SJCRH30 (cell line): ENCODE results near the gene TMEM14A. TPM values are rescaled to one million over a fixed set of nuclear protein-coding genes. Genes with fewer than 3 reads are reported as not detected.
A peak's percentile ranks its signal among the peaks of the same experiment; 100 is the strongest.
"Not testable (repeated sequence)": the region's sequence is repeated elsewhere in the genome, so short reads cannot be mapped to it uniquely, and the experiment has no call there.

ENCODE experiments used
- DNase-seq, 2 experiments: peaks; one replicate each; pipeline ENCODE4 v3.0.0-alpha.2; 2015 to 2020
- H3K27ac ChIP-seq: fragments of 250-450 bp; sonication (Bioruptor Pico); 2 replicates; pipeline ENCODE4 v1.5.1; 2020; ENCODE audit warnings: mild to moderate bottlenecking, moderate library complexity
- H3K27me3 ChIP-seq: fragments of 250-450 bp; sonication (Bioruptor Pico); 2 replicates; pipeline ENCODE4 v1.5.1; 2020; ENCODE audit warnings: mild to moderate bottlenecking, moderate library complexity
- H3K36me3 ChIP-seq: fragments of 250-450 bp; sonication (Bioruptor Pico); 2 replicates; pipeline ENCODE4 v1.5.1; 2020; ENCODE audit warnings: mild to moderate bottlenecking, moderate library complexity
- H3K4me1 ChIP-seq: fragments of 250-450 bp; sonication (Bioruptor Pico); 2 replicates; pipeline ENCODE4 v1.5.1; 2020; ENCODE audit warnings: mild to moderate bottlenecking, moderate library complexity
- H3K4me3 ChIP-seq: fragments of 250-450 bp; sonication (Bioruptor Pico); 2 replicates; pipeline ENCODE4 v1.5.1; 2020; ENCODE audit warnings: mild to moderate bottlenecking, moderate library complexity
- H3K9me3 ChIP-seq: fragments of 250-450 bp; sonication (Bioruptor Pico); replicated peaks from 2 replicates; pipeline ENCODE4 v1.5.1; 2020; ENCODE audit warnings: mild to moderate bottlenecking, moderate library complexity
- total RNA-seq: library from RNA; depleted of rRNA; stranded (reverse); fragments of >200 nt; shearing (Covaris generic); gene quantifications from 2 replicates; pipeline ENCODE4 v1.2.3, GENCODE V29; 2014

TMEM14A gene
- total RNA-seq, 1 experiment from 2014 or later: 21.7 TPM

GRCh38 chr6:52664991-52665686 lies 5.8 kb upstream of the TMEM14A start:
- H3K4me3 ChIP-seq: peak overlapping the region; percentile 79
- H3K4me1 ChIP-seq: 0 out of 2 replicates have a peak, but pooled peaks cover 6% of the 10 kb centered on the region
- H3K36me3 ChIP-seq: no peaks in the 10 kb centered on the region
- H3K27ac ChIP-seq: no peak overlapping the region
- no peak for DNase-seq
- no peaks in the 10 kb centered on the region for H3K9me3 ChIP-seq
- no peaks in the 10 kb centered on the region for H3K27me3 ChIP-seq

DNA sequence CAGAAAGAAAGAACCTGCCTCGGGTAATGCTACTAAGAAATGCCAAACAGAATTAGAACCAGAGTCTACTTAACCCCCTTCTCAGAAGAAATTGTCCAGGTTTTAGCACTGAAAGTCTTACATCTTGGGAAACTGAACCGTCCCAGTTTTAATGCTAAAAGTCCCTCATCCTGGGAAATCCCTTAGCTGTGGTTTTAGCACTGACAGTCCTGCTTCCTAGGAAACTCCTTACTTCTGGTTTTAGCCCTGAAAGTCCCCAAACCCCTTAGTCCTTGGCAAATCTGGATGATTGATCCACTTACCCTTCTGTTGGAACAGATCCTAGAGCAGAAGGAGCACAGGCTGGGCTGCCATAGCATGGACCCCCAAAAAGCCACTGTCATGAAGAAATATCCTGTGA lies 4.8 kb upstream of the TMEM14A start:
- Histone ChIP-seq H3K36me3 (no peaks in the 10 kb centered on the region), H3K27me3 (no peaks in the 10 kb centered on the region), H3K27ac (no peak overlapping the region), H3K4me3 (no peak overlapping the region), H3K9me3 (no peaks in the 10 kb centered on the region), H3K4me1 (0 out of 2 replicates have a peak, but pooled peaks cover 10% of the 10 kb centered on the region)
- no peak for DNase-seq

DNA sequence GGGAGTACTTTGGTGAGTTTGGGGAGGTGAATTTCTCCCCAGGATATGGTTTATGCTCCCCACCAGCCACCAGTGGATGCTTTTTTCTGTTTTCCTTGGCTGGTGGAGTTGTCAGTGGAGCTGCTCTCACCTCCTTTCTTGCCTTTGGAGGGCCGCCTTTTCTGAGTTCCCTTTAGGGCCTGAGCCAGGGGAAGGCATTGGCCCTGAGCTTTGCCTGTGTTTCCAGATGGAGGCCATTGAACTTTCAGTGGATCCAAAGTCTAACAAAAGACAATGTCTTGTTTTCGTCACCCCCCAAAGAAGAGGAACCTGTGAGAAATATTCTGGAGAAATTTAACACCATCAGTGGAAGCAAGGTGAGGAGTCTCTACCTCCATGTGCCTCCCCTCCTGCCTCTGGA lies 4.4 kb upstream of the TMEM14A start:
- no peak for DNase-seq
- no peak overlapping the region for H3K4me3 ChIP-seq
- H3K9me3 ChIP-seq: no peaks in the 10 kb centered on the region
- H3K4me1 ChIP-seq: peaks cover 10% of the 10 kb centered on the region; the same call in 1 of the 2 replicates
- H3K27me3 ChIP-seq: no peaks in the 10 kb centered on the region
- H3K36me3 ChIP-seq: no peaks in the 10 kb centered on the region
- no peak overlapping the region for H3K27ac ChIP-seq

- Histone ChIP-seq H3K36me3 (no peaks in the 10 kb centered on the region), H3K4me1 (peaks cover 10% of the 10 kb centered on the region; the same call in 1 of the 2 replicates), H3K9me3 (no peaks in the 10 kb centered on the region), H3K4me3 (no peak overlapping the region), H3K27ac (no peak overlapping the region), H3K27me3 (no peaks in the 10 kb centered on the region)
- no peak for DNase-seq
Observed at GRCh38 chr6:52667572-52667971, 3.3 kb upstream of the TMEM14A start.

GRCh38 chr6:52671676-52672075 lies 763 bp downstream of the TMEM14A start:
- no peak for DNase-seq
- H3K4me3 ChIP-seq: peak overlapping the region; percentile 67
- H3K27ac ChIP-seq: no peak overlapping the region
- H3K4me1 ChIP-seq: peaks cover 4% of the 10 kb centered on the region; the same call in 1 of the 2 replicates
- no peaks in the 10 kb centered on the region for H3K36me3 ChIP-seq
- H3K9me3 ChIP-seq: no peaks in the 10 kb centered on the region
- no peaks in the 10 kb centered on the region for H3K27me3 ChIP-seq

- no peak for DNase-seq
- no peaks in the 10 kb centered on the region for H3K27me3 ChIP-seq
- peaks cover 4% of the 10 kb centered on the region; the same call in 1 of the 2 replicates for H3K4me1 ChIP-seq
- no peaks in the 10 kb centered on the region for H3K36me3 ChIP-seq
- no peaks in the 10 kb centered on the region for H3K9me3 ChIP-seq
- H3K4me3 ChIP-seq: no peak overlapping the region
- no peak overlapping the region for H3K27ac ChIP-seq
Observed at GRCh38 chr6:52672412-52673025, 1.6 kb downstream of the TMEM14A start.

DNA sequence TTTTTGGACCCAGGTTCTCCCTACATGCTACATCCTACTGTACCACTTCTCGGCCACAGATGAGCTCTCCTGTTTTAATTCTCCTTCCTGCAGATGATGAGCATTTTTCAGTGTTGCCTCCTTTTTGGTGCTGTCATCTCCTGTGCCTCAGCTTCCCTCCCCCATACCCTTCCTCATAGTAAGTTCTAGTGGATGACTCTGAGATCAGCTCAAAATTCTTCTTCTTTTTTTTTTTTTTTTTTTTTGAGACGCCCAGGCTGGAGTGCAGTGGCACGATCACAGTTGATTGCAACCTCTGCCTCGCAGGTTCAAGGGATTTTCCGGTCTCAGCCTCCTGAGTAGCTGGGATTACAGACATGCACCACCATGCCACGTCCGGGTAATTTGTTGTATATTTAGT lies 3.8 kb downstream of the TMEM14A start:
- peaks cover 4% of the 10 kb centered on the region; the same call in 1 of the 2 replicates for H3K4me1 ChIP-seq
- no peak overlapping the region for H3K27ac ChIP-seq
- no peak overlapping the region for H3K4me3 ChIP-seq
- no peaks in the 10 kb centered on the region for H3K36me3 ChIP-seq
- DNase-seq: no peak
- H3K27me3 ChIP-seq: no peaks in the 10 kb centered on the region
- no peaks in the 10 kb centered on the region for H3K9me3 ChIP-seq

GRCh38 chr6:52675372-52675771 lies 4.5 kb downstream of the TMEM14A start:
- Histone ChIP-seq H3K36me3 (no peaks in the 10 kb centered on the region), H3K4me3 (no peak overlapping the region), H3K4me1 (peaks cover 3% of the 10 kb centered on the region; the same call in 1 of the 2 replicates), H3K27ac (no peak overlapping the region), H3K27me3 (no peaks in the 10 kb centered on the region), H3K9me3 (no peaks in the 10 kb centered on the region)
- no peak for DNase-seq

DNA sequence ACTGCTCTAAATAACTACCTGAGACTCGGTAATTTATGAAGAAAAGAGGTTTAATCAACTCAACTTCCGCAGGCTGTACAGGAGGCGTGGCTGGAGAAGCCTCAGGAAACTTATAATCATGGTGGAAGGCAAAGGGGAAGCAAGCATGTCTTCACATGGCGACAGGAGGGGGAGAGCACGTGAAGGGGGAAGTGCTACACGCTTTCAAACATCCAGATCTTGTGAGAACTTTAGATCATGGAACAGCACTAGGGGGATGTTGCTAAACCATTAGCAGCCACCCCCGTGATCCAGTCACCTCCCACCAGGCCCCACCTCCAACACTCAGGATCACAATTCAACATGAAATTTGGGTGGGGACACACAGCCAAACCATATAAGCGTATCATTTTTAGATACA lies 5.7 kb downstream of the TMEM14A start:
- not testable (repeated sequence) for H3K4me1 ChIP-seq, H3K4me3 ChIP-seq, H3K36me3 ChIP-seq, H3K9me3 ChIP-seq, H3K27me3 ChIP-seq, H3K27ac ChIP-seq, DNase-seq

GRCh38 chr6:52681416-52681815 lies 10.5 kb downstream of the TMEM14A start:
- no peaks in the 10 kb centered on the region for H3K27me3 ChIP-seq
- H3K27ac ChIP-seq: no peak overlapping the region
- no peaks in the 10 kb centered on the region for H3K9me3 ChIP-seq
- no peaks in the 10 kb centered on the region for H3K4me1 ChIP-seq
- H3K4me3 ChIP-seq: no peak overlapping the region
- H3K36me3 ChIP-seq: no peaks in the 10 kb centered on the region
- no peak for DNase-seq

GRCh38 chr6:52686878-52687699 lies 16.2 kb downstream of the TMEM14A start:
- no peaks in the 10 kb centered on the region for H3K4me1 ChIP-seq
- H3K27me3 ChIP-seq: no peaks in the 10 kb centered on the region
- no peak overlapping the region for H3K27ac ChIP-seq
- no peaks in the 10 kb centered on the region for H3K9me3 ChIP-seq
- no peak overlapping the region for H3K4me3 ChIP-seq
- no peak for DNase-seq
- H3K36me3 ChIP-seq: no peaks in the 10 kb centered on the region

DNA sequence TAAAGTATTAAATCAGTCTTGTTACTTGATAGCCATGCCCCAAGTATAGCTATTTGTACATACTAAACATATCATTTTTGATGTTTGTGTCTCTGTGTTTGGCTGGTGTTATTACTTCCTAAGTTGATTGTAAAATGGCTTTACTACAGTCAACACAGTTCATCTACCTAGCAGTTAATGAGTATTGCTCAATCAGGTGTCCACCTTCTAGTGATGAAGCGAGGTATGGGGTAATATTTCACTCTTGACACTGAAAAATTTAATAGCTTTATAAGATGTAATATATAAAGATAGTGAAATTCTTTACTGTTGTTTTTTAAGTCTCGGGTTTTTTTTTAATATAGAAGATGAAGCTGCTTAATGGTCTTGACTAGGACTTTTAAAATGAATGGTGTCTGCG lies 18.9 kb downstream of the TMEM14A start:
- no peak for DNase-seq
- H3K4me3 ChIP-seq: no peak overlapping the region
- no peaks in the 10 kb centered on the region for H3K27me3 ChIP-seq
- no peaks in the 10 kb centered on the region for H3K9me3 ChIP-seq
- H3K4me1 ChIP-seq: no peaks in the 10 kb centered on the region
- H3K36me3 ChIP-seq: no peaks in the 10 kb centered on the region
- no peak overlapping the region for H3K27ac ChIP-seq

GRCh38 chr6:52691718-52692117 lies 20.8 kb downstream of the TMEM14A start:
- DNase-seq: no peak
- Histone ChIP-seq H3K36me3 (no peaks in the 10 kb centered on the region), H3K27ac (no peak overlapping the region), H3K4me3 (no peak overlapping the region), H3K27me3 (no peaks in the 10 kb centered on the region), H3K4me1 (no peaks in the 10 kb centered on the region), H3K9me3 (no peaks in the 10 kb centered on the region)

DNA sequence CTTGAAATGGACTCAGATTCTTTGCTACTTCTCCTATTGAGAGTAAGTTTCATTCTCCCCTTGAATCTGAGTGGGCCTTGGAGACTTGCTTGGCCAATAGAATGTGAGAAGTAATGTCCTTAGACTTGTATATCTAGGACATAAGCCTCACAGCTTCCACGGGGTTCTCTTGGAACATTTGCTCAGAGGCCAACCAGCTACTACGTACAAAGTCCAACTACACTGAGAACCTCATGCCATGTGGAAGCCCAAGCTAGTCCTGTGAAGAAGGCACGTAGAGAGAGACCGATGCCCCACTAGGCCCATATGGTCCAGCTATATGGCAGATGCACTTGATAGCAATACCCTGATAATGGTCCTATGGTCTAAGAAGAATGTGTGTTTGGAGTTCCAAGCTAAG lies 22.9 kb downstream of the TMEM14A start:
- H3K9me3 ChIP-seq: no peaks in the 10 kb centered on the region
- H3K36me3 ChIP-seq: no peaks in the 10 kb centered on the region
- no peak for DNase-seq
- H3K27me3 ChIP-seq: no peaks in the 10 kb centered on the region
- H3K4me1 ChIP-seq: no peaks in the 10 kb centered on the region
- no peak overlapping the region for H3K27ac ChIP-seq
- no peak overlapping the region for H3K4me3 ChIP-seq

DNA sequence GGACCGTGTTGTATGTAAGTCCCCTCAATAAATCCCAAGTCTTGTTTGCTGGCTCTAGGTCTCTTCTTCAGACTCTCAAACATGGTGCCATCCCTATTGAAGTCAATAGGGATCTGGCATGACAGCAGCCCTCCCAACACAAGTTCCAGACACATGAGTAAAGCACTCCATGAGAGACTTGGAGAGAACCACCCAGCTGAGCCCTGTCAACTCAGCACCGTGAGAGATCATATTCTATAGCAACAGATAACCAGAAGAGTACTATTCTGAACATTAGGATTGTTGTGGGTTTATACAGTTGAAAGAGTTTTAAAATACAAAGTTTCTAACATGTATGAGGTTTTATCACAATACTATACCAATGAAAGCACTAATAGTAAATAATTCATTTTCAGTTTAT lies 23.5 kb downstream of the TMEM14A start:
- no peaks in the 10 kb centered on the region for H3K9me3 ChIP-seq
- H3K27me3 ChIP-seq: no peaks in the 10 kb centered on the region
- H3K4me3 ChIP-seq: no peak overlapping the region
- H3K36me3 ChIP-seq: no peaks in the 10 kb centered on the region
- no peak overlapping the region for H3K27ac ChIP-seq
- H3K4me1 ChIP-seq: no peaks in the 10 kb centered on the region
- no peak for DNase-seq
